GM18909 (cell line): ENCODE data around the gene BAAT.

Experiments
- ATAC-seq: cut with Tn5 transposase; IDR thresholded peaks from one replicate; pipeline ENCODE4 v1.9.1; 2021; ENCODE audit warnings: mild to moderate bottlenecking; ENCODE audit not compliant: unreplicated experiment, poor library complexity

BAAT gene

DNA sequence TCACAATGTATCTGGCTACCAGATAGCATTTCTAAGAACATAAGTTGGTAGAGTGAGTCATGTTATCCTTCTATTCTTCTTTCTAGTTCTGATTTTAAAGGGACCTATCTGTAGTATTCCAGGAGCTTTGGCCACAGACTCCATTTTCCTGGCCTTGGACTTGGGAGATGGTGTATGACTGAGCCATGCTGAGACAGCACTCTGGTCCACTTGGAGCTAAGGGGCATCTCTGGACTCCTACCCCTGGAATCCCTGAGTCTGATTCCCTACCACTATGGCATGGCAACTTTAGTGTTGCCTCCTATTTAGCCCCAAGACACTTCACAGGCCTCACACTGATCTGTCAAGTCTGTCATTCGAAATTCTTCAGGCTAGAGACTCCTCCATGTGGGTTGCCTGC is 58.8 kb downstream of the BAAT start:
- no peak for ATAC-seq

DNA sequence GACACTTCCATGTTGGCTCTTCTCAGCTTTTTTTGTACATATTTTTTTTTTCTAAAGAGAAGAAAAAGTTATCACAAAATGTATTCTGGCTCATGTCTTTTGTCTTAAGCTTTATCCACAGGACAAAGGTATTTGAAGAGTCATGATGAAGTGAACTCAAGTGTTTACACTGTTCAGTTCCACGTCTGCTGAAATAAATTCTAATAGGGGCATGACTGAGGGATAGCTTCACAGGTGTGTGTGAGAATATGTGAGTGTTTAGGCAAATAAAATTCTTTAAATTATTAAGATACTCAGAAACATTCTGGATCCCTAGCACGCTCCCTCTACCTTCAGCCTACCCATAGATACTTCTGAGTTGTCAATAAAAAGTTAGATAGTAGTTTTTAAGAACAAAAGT is 59.8 kb downstream of the BAAT start:
- ATAC-seq, result no peak

DNA sequence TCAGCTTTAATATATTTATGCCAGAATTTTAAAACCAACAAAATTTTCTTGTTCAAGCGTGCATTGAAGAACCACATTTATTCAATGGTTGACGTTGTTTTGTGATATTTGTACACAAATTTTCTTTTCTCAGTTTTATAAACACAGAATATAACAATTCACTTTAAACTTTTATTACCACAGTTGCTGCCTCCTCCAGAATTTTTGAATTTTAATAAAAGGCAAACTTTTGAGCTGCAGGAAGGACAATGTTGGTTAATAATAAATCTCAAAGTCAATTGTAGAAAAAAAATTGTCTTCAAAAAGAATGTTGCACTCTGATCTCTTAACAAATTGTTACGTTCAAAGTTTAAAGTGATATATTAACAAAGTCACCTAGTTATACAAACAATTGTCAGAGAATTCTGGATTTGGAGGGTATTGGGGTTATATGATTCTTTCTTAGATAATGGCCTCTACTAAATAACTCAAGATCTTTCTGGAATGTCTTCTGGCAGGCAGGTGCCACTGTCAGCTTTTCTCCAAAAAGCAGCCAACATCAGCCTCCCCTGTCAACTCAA is 60.5 kb downstream of the BAAT start:
- ATAC-seq, result no peak

DNA sequence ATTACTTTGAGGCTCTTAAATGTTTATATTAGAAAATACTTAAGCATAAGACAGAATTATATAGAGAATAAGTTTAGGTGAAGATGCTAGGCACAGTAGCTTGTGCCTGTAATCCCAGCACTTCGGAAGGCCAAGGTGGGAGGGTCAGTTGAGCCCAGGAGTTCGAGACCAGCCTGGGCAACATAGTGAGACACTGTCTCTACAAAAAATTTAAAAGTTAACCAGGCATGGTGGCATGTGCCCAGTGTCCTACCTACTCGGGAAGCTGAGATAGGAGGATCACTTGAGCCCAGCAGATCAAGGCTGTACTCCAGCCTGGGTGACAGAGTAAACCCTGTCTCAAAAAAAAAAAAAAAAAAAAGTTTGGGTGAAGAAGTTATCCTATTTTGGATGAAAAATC is 61.7 kb downstream of the BAAT start:
- no peak for ATAC-seq

GRCh38 chr9:101317735-101318134 is 67.1 kb downstream of the BAAT start:
- ATAC-seq, result no peak

DNA sequence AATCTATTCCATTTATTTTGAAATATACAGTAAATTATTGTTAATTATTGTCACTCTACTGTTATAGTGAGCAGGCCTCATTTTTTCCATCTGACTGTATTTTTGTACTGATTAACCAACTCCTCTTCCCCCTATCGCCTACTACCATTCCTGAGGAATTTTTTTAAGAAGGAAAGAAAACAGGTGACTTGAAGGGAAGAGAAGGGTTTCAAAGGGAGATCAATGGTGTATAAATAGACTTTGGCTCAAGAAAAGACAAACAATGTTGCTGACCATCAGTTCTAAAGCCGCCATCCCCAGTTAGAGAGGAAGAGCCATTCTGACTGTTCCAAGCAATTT is 69.7 kb downstream of the BAAT start:
- ATAC-seq, result no peak

DNA sequence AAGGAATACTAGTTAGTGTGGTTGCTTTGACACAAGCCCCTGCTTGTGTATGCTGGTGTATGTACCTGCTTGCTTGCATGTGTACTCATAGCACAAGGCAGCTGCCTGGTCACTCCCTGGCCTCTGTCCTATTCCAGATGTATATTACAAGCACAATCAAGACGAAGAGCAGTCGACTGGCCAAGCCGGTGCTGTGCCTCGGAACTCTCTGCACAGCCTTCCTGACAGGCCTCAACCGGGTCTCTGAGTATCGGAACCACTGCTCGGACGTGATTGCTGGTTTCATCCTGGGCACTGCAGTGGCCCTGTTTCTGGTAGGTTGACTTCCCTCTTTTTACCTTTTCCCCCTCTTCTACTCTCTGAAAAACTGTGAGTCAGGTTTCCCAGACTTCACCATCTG is 72.1 kb downstream of the BAAT start:
- ATAC-seq, result no peak

GRCh38 chr9:101311758-101312420 is 72.9 kb downstream of the BAAT start:
- ATAC-seq, result peak; percentile 87

- no peak for ATAC-seq
Measured at GRCh38 chr9:101311191-101311590, 73.6 kb downstream of the BAAT start.
